Right cardiac atrium (tissue), 5 donors: ENCODE measurements around the gene ITGA8. TPM values are rescaled to one million over a fixed set of nuclear protein-coding genes. Genes with fewer than 3 reads are reported as not detected.

Experiments
- ATAC-seq, 2 donors: fragments of 200-7000 bp; cut with Tn5 transposase; one replicate each; pipeline versions ENCODE4 v1.8.0 to v1.9.1; 2020; ENCODE audit warnings: moderate library complexity in 2 of 2, mild to moderate bottlenecking in 1 of 2
- DNase-seq, 3 donors: peaks; one replicate each; pipeline ENCODE4 v3.0.0-alpha.2; 2020
- H3K27ac ChIP-seq: one replicate; pipeline ENCODE4 v1.5.1; 2013; ENCODE audit warnings: mild to moderate bottlenecking, low read length, control low read depth, moderate library complexity
- H3K27me3 ChIP-seq: one replicate; pipeline ENCODE4 v1.6.1; 2013; ENCODE audit not compliant: control insufficient read depth, insufficient read depth
- H3K4me1 ChIP-seq: one replicate; pipeline ENCODE4 v1.6.1; 2013; ENCODE audit warnings: low read length; ENCODE audit not compliant: control insufficient read depth, insufficient read depth
- H3K4me3 ChIP-seq: one replicate; pipeline ENCODE4 v1.5.1; 2013; ENCODE audit warnings: low read length, control low read depth
- H3K9me3 ChIP-seq: one replicate; pipeline ENCODE4 v1.6.1; 2013; ENCODE audit warnings: low read length; ENCODE audit not compliant: control insufficient read depth
- WGBS: extraction: QIAGEN DNeasy Blood & Tissue Kit; methylation state at CpG from one replicate; pipeline ENCODE4 v1.1.7; 2013; 5-methylcytosine and 5-hydroxymethylcytosine counted together
- intact Hi-C, 4 donors: fragments of 100-400 bp; cut with DNase I; formaldehyde crosslinking; loops; one replicate each; pipeline versions ENCODE4 v1.11.0 to v1.14.0; 2022 to 2023
- polyA plus RNA-seq: library from polyadenylated mRNA; stranded (reverse); fragments of 200-250 nt; gene quantifications from one replicate; pipeline ENCODE4 v1.2.3, GENCODE V29; 2013
- total RNA-seq, 4 donors: library from RNA; stranded (reverse); fragmentation: NEBNext Ultra II Directional; extraction: Animal tissue kit (Norgen Biotek cat#: 25700); gene quantifications; one replicate each; pipeline ENCODE4 v1.2.1, GENCODE V29; 2021
- donor health status: healthy with polysubstance abuse.
- donor health status: DM: no; HTN: yes; CAD: no.
- donor health status: DM: no; HTN: no; CAD: no.
- donor health status: DM: no; HTN: yes; CAD: no; lungs with severe emphysema.
- donor health status: DM: yes; HTN: yes; CAD: no.

ITGA8 gene
- total and polyA plus RNA-seq, 5 donors: 3.7 to 8.8 (median 5.5) TPM

GRCh38 chr10:15715619-15716227 lies 4.0 kb downstream of the ITGA8 start:
- H3K9me3 ChIP-seq: no peaks in the 10 kb centered on the region
- no peaks in the 10 kb centered on the region for H3K27me3 ChIP-seq
- intact Hi-C loops: loop anchor here in 3 of 4 donors (5.0 to 10.0 kb wide), 3 partner anchors 121 to 278 kb away; no protein-coding TSS in a partner anchor
- no peak overlapping the region for H3K4me3 ChIP-seq
- H3K4me1 ChIP-seq: no peaks in the 10 kb centered on the region
- H3K27ac ChIP-seq: no peak overlapping the region
- 48% methylated on average over 5 of the region's 5 CpGs for WGBS
- DNase-seq (no peak), ATAC-seq (peak in 1 of 2 donors; percentile 44)

DNA sequence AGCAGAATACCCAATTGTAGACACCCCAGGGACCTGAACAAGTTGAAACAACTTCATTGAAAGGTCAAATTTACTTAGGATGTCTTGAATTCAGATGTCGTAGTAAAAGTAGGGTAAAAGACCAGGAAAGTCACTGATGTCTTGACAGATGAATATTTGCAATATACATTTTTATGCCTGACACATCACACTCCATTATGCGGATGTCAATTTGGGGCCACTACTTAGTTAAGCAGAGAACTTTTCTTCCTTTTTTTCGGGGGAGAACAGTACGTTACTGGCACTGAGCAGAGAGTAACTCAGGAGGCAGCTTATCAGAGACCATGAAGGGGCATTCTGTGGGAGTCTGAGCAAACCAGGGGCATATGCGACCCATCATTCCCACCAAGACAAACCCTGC lies 4.9 kb downstream of the ITGA8 start:
- H3K4me1 ChIP-seq: no peaks in the 10 kb centered on the region
- DNase-seq (no peak), ATAC-seq (no peak)
- H3K27ac ChIP-seq: no peak overlapping the region
- H3K4me3 ChIP-seq: no peak overlapping the region
- 84% methylated on average over 5 of the region's 5 CpGs for WGBS
- H3K9me3 ChIP-seq: no peaks in the 10 kb centered on the region
- no peaks in the 10 kb centered on the region for H3K27me3 ChIP-seq
- intact Hi-C loops: loop anchor here in 3 of 4 donors (5.0 to 10.0 kb wide), 3 partner anchors 120 to 278 kb away; no protein-coding TSS in a partner anchor

- Histone ChIP-seq H3K27ac (no peak overlapping the region), H3K4me3 (no peak overlapping the region), H3K27me3 (no peaks in the 10 kb centered on the region), H3K4me1 (no peaks in the 10 kb centered on the region), H3K9me3 (no peaks in the 10 kb centered on the region)
- intact Hi-C loops: loop anchor here in 2 of 4 donors (10.0 kb wide), 2 partner anchors 118 to 128 kb away; no protein-coding TSS in a partner anchor
- ATAC-seq (no peak), DNase-seq (no peak)
- 56% methylated on average over 2 of the region's 2 CpGs for WGBS
These were observed 6.8 kb downstream of the ITGA8 start for GRCh38 chr10:15712883-15713282.

DNA sequence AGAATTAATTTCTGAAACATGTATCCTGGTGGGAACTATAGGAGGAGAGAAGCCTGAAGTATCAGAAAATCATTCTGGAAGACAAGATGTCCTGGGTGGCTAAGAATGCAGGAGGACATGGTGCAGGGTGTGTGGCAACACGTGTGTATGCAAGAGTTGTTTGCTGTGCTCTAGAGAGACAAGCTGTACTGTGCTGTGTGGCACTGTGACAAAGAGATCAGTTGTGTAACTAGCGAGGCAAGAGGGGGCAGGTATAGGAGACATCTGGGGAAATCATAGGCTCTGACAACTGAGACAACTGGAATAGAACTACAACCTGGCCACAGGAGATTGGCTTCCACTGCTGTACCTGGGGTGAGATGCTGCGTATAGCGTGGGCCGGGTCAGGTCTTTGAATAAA lies 9.3 kb downstream of the ITGA8 start:
- Histone ChIP-seq H3K27ac (no peak overlapping the region), H3K4me3 (no peak overlapping the region), H3K27me3 (no peaks in the 10 kb centered on the region), H3K9me3 (no peaks in the 10 kb centered on the region), H3K4me1 (no peaks in the 10 kb centered on the region)
- intact Hi-C loops: loop anchor here in 2 of 4 donors (10.0 kb wide), 2 partner anchors 116 to 126 kb away; no protein-coding TSS in a partner anchor
- ATAC-seq (no peak), DNase-seq (no peak)
- WGBS: 84% methylated on average over 5 of the region's 5 CpGs

GRCh38 chr10:15705298-15705697 lies 14.4 kb downstream of the ITGA8 start:
- intact Hi-C loops: no loop called here
- 90% methylated on average over 1 of the region's 1 CpG for WGBS
- DNase-seq (no peak), ATAC-seq (no peak)
- H3K27me3 ChIP-seq: no peaks in the 10 kb centered on the region
- H3K9me3 ChIP-seq: no peaks in the 10 kb centered on the region
- no peak overlapping the region for H3K4me3 ChIP-seq
- H3K27ac ChIP-seq: no peak overlapping the region
- no peaks in the 10 kb centered on the region for H3K4me1 ChIP-seq

- intact Hi-C loops: no loop called here
- DNase-seq (no peak), ATAC-seq (no peak)
- Histone ChIP-seq H3K27ac (no peak overlapping the region), H3K9me3 (no peaks in the 10 kb centered on the region), H3K27me3 (no peaks in the 10 kb centered on the region), H3K4me1 (no peaks in the 10 kb centered on the region), H3K4me3 (no peak overlapping the region)
- 90% methylated on average over 2 of the region's 2 CpGs for WGBS
These were observed 15.1 kb downstream of the ITGA8 start for GRCh38 chr10:15704581-15704968.

DNA sequence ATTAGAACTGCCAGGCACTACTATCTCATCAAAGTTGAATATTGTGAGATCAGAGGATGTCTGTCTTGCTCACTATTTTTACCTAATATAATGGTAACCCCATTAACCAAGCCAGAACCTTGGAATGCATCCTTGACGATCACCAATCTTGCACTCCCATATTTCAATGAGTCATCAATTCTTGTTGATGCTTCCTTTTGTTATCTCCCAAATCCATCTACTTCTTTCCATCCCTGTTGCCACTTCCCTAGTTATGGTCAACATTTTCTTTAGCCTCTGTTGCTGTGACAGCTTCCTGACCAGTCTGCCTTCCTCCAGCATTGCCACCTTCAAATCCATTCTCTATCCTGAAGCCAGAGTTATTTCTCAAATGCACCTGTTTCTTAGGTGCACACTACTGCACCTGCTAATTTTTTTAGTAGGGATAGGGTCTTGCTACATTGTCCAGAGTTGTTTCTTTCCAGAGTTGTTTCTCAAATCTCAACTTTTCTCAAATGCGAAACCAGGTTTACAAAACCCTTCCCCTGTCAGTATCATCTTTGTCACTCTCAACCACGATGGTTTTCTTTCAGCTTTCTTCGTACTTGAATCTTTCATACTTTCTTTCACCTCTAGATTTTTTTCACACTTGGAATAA lies 15.7 kb downstream of the ITGA8 start:
- intact Hi-C loops: no loop called here
- no peak for DNase-seq

DNA sequence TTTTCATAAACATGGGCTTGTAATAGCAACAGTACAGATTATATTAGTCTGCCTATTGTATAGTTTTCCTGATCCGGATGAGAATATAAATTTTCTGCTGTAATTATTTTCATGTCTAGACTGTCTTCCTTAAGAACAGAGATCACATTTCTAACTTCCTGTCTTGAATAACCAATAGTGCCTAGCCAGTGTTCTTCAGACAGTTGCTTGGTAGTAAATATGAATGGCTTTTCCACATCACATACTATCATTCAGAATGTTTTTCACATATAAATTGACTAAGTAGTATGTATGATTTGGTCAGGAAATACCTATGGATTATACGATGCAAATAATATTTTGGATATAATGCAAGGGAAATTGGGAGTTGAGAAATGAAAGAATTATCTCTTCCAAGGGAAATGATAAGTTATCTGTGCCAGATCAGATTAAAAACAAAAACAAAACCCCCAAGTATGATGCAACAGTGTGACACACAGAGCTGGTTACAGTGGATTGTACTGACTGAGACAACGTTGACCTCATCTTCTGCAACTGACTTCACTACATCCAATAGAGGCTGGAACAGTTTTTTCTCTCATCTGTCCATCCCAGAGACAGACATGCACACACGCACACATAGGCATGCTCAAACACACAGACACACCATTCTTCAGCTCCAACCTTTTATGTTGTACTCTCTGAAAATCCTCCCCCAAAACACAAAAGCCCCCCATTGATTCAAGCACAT lies 16.4 kb downstream of the ITGA8 start:
- Histone ChIP-seq H3K4me3 (no peak overlapping the region), H3K9me3 (no peaks in the 10 kb centered on the region), H3K4me1 (no peaks in the 10 kb centered on the region), H3K27ac (no peak overlapping the region), H3K27me3 (no peaks in the 10 kb centered on the region)
- intact Hi-C loops: no loop called here
- DNase-seq (no peak), ATAC-seq (no peak)
- 64% methylated on average over 4 of the region's 4 CpGs for WGBS

More for the DNA sequence above, 15.7 kb downstream of the ITGA8 start:
- 88% methylated on average over 4 of the region's 4 CpGs for WGBS
- ATAC-seq: no peak
- no peak overlapping the region for H3K27ac ChIP-seq
- no peaks in the 10 kb centered on the region for H3K9me3 ChIP-seq
- no peaks in the 10 kb centered on the region for H3K4me1 ChIP-seq
- no peaks in the 10 kb centered on the region for H3K27me3 ChIP-seq
- no peak overlapping the region for H3K4me3 ChIP-seq

GRCh38 chr10:15700078-15700674 lies 19.5 kb downstream of the ITGA8 start:
- H3K27me3 ChIP-seq: no peaks in the 10 kb centered on the region
- no peak for DNase-seq
- no peak overlapping the region for H3K4me3 ChIP-seq
- no peak overlapping the region for H3K27ac ChIP-seq
- H3K9me3 ChIP-seq: no peaks in the 10 kb centered on the region
- 83% methylated on average over 4 of the region's 4 CpGs for WGBS
- intact Hi-C loops: no loop called here
- no peak for ATAC-seq
- H3K4me1 ChIP-seq: no peaks in the 10 kb centered on the region

GRCh38 chr10:15695852-15696251 lies 23.9 kb downstream of the ITGA8 start:
- DNase-seq: peak in 1 of 3 donors; percentile 23
- Histone ChIP-seq H3K27ac (no peak overlapping the region), H3K9me3 (no peaks in the 10 kb centered on the region), H3K4me3 (no peak overlapping the region), H3K4me1 (no peaks in the 10 kb centered on the region), H3K27me3 (no peaks in the 10 kb centered on the region)
- intact Hi-C loops: no loop called here
- peak in 1 of 2 donors; percentile 42 for ATAC-seq
- WGBS: 44% methylated on average over 12 of the region's 12 CpGs

- ATAC-seq (no peak), DNase-seq (no peak)
- intact Hi-C loops: no loop called here
- 96% methylated on average over 5 of the region's 5 CpGs for WGBS
- Histone ChIP-seq H3K9me3 (no peaks in the 10 kb centered on the region), H3K27ac (no peak overlapping the region), H3K4me3 (no peak overlapping the region), H3K4me1 (no peaks in the 10 kb centered on the region), H3K27me3 (no peaks in the 10 kb centered on the region)
These were observed 29.7 kb downstream of the ITGA8 start for GRCh38 chr10:15690031-15690430.
